OCI-LY3 (cell line): ENCODE data around the gene MACROD2.

Experiments
- H2AFZ ChIP-seq: fragments of 200-600, 300-600 bp; shearing (Covaris generic); 2 replicates; pipeline ENCODE4 v1.6.0; 2014; ENCODE audit warnings: antibody characterized with exemption, low read depth, low read length
- H3K27ac ChIP-seq: fragments of 200-600, 300-600 bp; sonication (generic); 2 replicates; pipeline ENCODE4 v1.5.1; 2014; ENCODE audit warnings: mild to moderate bottlenecking, low read length, moderate library complexity, mixed read lengths
- H3K27me3 ChIP-seq: fragments of 200-600, 300-600 bp; sonication (generic); 2 replicates; pipeline ENCODE4 v1.6.1; 2014; ENCODE audit warnings: low read depth, low read length, mixed read lengths
- H3K36me3 ChIP-seq: fragments of 200-600, 300-600 bp; sonication (generic); replicated peaks from 2 replicates; pipeline ENCODE3; 2014; ENCODE audit warnings: low read depth, low read length, mixed read lengths
- H3K4me1 ChIP-seq: fragments of 300-600, 200-600 bp; sonication (generic); 2 replicates; pipeline ENCODE4 v1.6.1; 2014; ENCODE audit warnings: low read length, mixed read lengths
- H3K4me2 ChIP-seq: fragments of 200-600, 300-600 bp; sonication (generic); 2 replicates; pipeline ENCODE4 v1.6.1; 2014; ENCODE audit warnings: low read length, mixed read lengths
- H3K4me3 ChIP-seq: fragments of 300-600, 200-600 bp; sonication (generic); 2 replicates; pipeline ENCODE4 v1.5.1; 2014; ENCODE audit warnings: antibody characterized with exemption, mild to moderate bottlenecking, low read length, moderate library complexity
- H3K79me2 ChIP-seq: fragments of 300-600, 200-600 bp; shearing (Covaris generic); 2 replicates; pipeline ENCODE4 v1.6.1; 2014; ENCODE audit warnings: mild to moderate bottlenecking, low read length, mixed read lengths
- H3K9ac ChIP-seq: fragments of 300-600, 200-600 bp; shearing (Covaris generic); 2 replicates; pipeline ENCODE4 v1.6.0; 2014; ENCODE audit warnings: mild to moderate bottlenecking, low read length, moderate library complexity
- H3K9me3 ChIP-seq: fragments of 200-600, 300-600 bp; shearing (Covaris generic); 2 replicates; pipeline ENCODE4 v1.6.1; 2014; ENCODE audit warnings: low read length, mixed read lengths; ENCODE audit not compliant: insufficient read depth
- H4K20me1 ChIP-seq: fragments of 200-600, 300-600 bp; sonication (generic); 2 replicates; pipeline ENCODE4 v1.6.1; 2016; ENCODE audit warnings: low read length, mixed read lengths; ENCODE audit not compliant: insufficient read depth
- CTCF ChIP-seq: fragments of 200-600, 300-600 bp; sonication (generic); IDR thresholded peaks from 2 replicates; pipeline ENCODE4 v1.5.1; 2014; ENCODE audit warnings: antibody characterized with exemption, low read length, low read depth
- EZH2phosphoT487 ChIP-seq: fragments of 200-600 bp; shearing (Covaris generic); IDR thresholded peaks from 2 replicates; pipeline ENCODE4 v1.6.1; 2018; ENCODE audit warnings: antibody characterized with exemption, mixed run types, low read depth

Gene MACROD2

GRCh38 chr20:15889514-15890256 is 1894.4 kb downstream of the MACROD2 start:
- H3K4me2 ChIP-seq: no peak overlapping the region
- H3K9me3 ChIP-seq: no peaks in the 10 kb centered on the region
- H4K20me1 ChIP-seq: no peaks in the 10 kb centered on the region; the same call in 1 of the 2 replicates
- H2AFZ ChIP-seq: no peak overlapping the region
- H3K4me1 ChIP-seq: peaks cover 20% of the 10 kb centered on the region
- TF ChIP-seq CTCF: no peak
- TF ChIP-seq EZH2phosphoT487: no peak
- no peaks in the 10 kb centered on the region for H3K79me2 ChIP-seq
- H3K27ac ChIP-seq: no peak overlapping the region
- no peaks in the 10 kb centered on the region for H3K27me3 ChIP-seq
- no peak overlapping the region for H3K4me3 ChIP-seq
- H3K9ac ChIP-seq: no peak overlapping the region
- peaks cover 93% of the 10 kb centered on the region for H3K36me3 ChIP-seq

GRCh38 chr20:15890407-15890982 is 1895.2 kb downstream of the MACROD2 start:
- no peaks in the 10 kb centered on the region for H3K9me3 ChIP-seq
- TF ChIP-seq EZH2phosphoT487 (no peak), CTCF (no peak)
- H3K4me1 ChIP-seq: peaks cover 21% of the 10 kb centered on the region
- H3K27ac ChIP-seq: no peak overlapping the region
- no peak overlapping the region for H3K9ac ChIP-seq
- H3K4me2 ChIP-seq: no peak overlapping the region
- H2AFZ ChIP-seq: no peak overlapping the region
- H4K20me1 ChIP-seq: no peaks in the 10 kb centered on the region; the same call in 1 of the 2 replicates
- H3K36me3 ChIP-seq: peaks cover 96% of the 10 kb centered on the region
- no peak overlapping the region for H3K4me3 ChIP-seq
- H3K27me3 ChIP-seq: no peaks in the 10 kb centered on the region
- H3K79me2 ChIP-seq: no peaks in the 10 kb centered on the region

DNA sequence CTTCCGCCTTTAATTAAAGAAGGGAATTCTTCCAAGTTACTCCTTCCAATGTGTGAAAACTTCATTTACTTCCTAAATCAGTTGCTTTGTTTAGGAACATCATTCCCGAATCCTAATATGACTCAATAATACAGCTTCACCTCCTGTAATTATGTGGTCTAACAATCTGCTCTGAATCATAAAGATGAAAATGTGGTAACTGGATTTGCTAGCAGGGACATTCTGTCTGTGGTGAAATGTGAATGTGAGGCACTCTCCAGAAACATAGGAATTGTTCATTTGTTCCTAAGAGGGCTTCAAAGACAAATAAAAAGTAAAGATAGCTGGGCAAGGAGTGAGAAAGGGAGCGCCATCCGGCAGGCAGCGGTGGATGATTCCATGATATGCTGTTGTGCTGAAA is 1899.8 kb downstream of the MACROD2 start:
- H3K9me3 ChIP-seq: no peaks in the 10 kb centered on the region
- H2AFZ ChIP-seq: no peak overlapping the region
- H3K79me2 ChIP-seq: peaks cover 3% of the 10 kb centered on the region; the same call in 1 of the 2 replicates
- H3K4me1 ChIP-seq: peaks cover 32% of the 10 kb centered on the region
- no peak overlapping the region for H3K4me2 ChIP-seq
- H4K20me1 ChIP-seq: no peaks in the 10 kb centered on the region
- H3K9ac ChIP-seq: no peak overlapping the region
- no peaks in the 10 kb centered on the region for H3K27me3 ChIP-seq
- peaks cover 65% of the 10 kb centered on the region for H3K36me3 ChIP-seq
- no peak overlapping the region for H3K4me3 ChIP-seq
- TF ChIP-seq EZH2phosphoT487 (no peak), CTCF (no peak)
- no peak overlapping the region for H3K27ac ChIP-seq

GRCh38 chr20:15895560-15896084 is 1900.3 kb downstream of the MACROD2 start:
- Histone ChIP-seq H3K4me3 (no peak overlapping the region), H3K79me2 (peaks cover 7% of the 10 kb centered on the region; the same call in 1 of the 2 replicates), H3K9me3 (no peaks in the 10 kb centered on the region), H2AFZ (no peak overlapping the region), H4K20me1 (no peaks in the 10 kb centered on the region; the same call in 1 of the 2 replicates), H3K27ac (no peak overlapping the region), H3K9ac (no peak overlapping the region), H3K4me2 (no peak overlapping the region), H3K36me3 (peaks cover 60% of the 10 kb centered on the region), H3K27me3 (no peaks in the 10 kb centered on the region), H3K4me1 (peaks cover 28% of the 10 kb centered on the region)
- TF ChIP-seq EZH2phosphoT487 (no peak), CTCF (no peak)
